SK-N-SH (cell line): ENCODE measurements around the gene ITGA8. TPM values are rescaled to one million over a fixed set of nuclear protein-coding genes. Genes with fewer than 3 reads are reported as not detected.

ENCODE experiments used
- CTCF ChIA-PET: fragments of 300-600, 350-600 bp; formaldehyde crosslinking; extraction: SDS; loops from one replicate; lab custom pipeline; 2021; lab: Yijun Ruan, JAX
- POLR2A ChIA-PET: fragments of 350-600 bp; sonication (Branson Sonifier 250); formaldehyde crosslinking; extraction: SDS; loops from one replicate; lab custom pipeline; 2020; ENCODE audit warnings: antibody characterized with exemption, inconsistent platforms; lab: Yijun Ruan, JAX
- DNase-seq: peaks from one replicate; pipeline ENCODE4 v3.0.0; 2012
- H2AFZ ChIP-seq: fragments of 200-600 bp; sonication (generic); 2 replicates; pipeline ENCODE4 v1.8.1; 2016; ENCODE audit warnings: antibody characterized with exemption, mild to moderate bottlenecking, low read depth
- H3F3A ChIP-seq: fragments of 200-600 bp; sonication (generic); replicated peaks from 2 replicates; pipeline ENCODE3; 2016; ENCODE audit warnings: antibody characterized with exemption, mild to moderate bottlenecking; ENCODE audit not compliant: insufficient read depth
- H3K27ac ChIP-seq, 2 experiments: fragments of 200-500 bp in 1 of 2; fragments of 200-600 bp in 1 of 2; sonication (Bioruptor generic) in 1 of 2; sonication (generic), shearing (Covaris generic) in 1 of 2; 2 replicates each; pipeline versions ENCODE4 v1.5.1 to v1.6.1; 2014 to 2016; ENCODE audit warnings: low read depth in 2 of 2, inconsistent platforms in 1 of 2, low read length in 1 of 2, mild to moderate bottlenecking in 1 of 2, mixed read lengths in 1 of 2
- H3K27me3 ChIP-seq: fragments of 200-600 bp; sonication (generic), shearing (Covaris generic); 2 replicates; pipeline ENCODE4 v1.6.1; 2016; ENCODE audit warnings: mixed run types; ENCODE audit not compliant: insufficient read depth
- H3K36me3 ChIP-seq, 2 experiments: fragments of 200-500 bp in 1 of 2; fragments of 200-600 bp in 1 of 2; sonication (Bioruptor generic) in 1 of 2; sonication (generic) in 1 of 2; replicated peaks in 1 of 2; 2 replicates each; pipeline versions ENCODE3 to v1.5.1; 2014 to 2016; ENCODE audit warnings: low read length in 1 of 2, mild to moderate bottlenecking in 1 of 2; ENCODE audit not compliant: insufficient read depth in 2 of 2, control insufficient read depth in 1 of 2
- H3K4me1 ChIP-seq, 2 experiments: fragments of 200-500 bp in 1 of 2; fragments of 200-600 bp in 1 of 2; sonication (Bioruptor generic) in 1 of 2; sonication (generic), shearing (Covaris generic) in 1 of 2; 2 replicates each; pipeline versions ENCODE4 v1.5.1 to v1.6.1; 2014 to 2016; ENCODE audit warnings: low read depth in 1 of 2, low read length in 1 of 2, mixed run types in 1 of 2; ENCODE audit not compliant: insufficient read depth in 2 of 2, control insufficient read depth in 1 of 2
- H3K4me2 ChIP-seq: fragments of 200-600 bp; sonication (generic), shearing (Covaris generic); 2 replicates; pipeline ENCODE4 v1.6.1; 2017; ENCODE audit warnings: mixed run types
- H3K4me3 ChIP-seq, 2 experiments: fragments of 200-500 bp in 1 of 2; fragments of 200-600 bp in 1 of 2; sonication (Bioruptor generic) in 1 of 2; sonication (generic), shearing (Covaris generic) in 1 of 2; 2 replicates each; pipeline versions ENCODE4 v1.5.1 to v1.8.1; 2014 to 2016; ENCODE audit warnings: low read depth in 2 of 2, inconsistent platforms in 1 of 2, low read length in 1 of 2, mild to moderate bottlenecking in 1 of 2, mixed read lengths in 1 of 2, moderate library complexity in 1 of 2
- H3K79me2 ChIP-seq: fragments of 200-600 bp; sonication (generic); 2 replicates; pipeline ENCODE4 v1.8.1; 2017; ENCODE audit warnings: mild to moderate bottlenecking; ENCODE audit not compliant: insufficient read depth
- H3K9ac ChIP-seq: fragments of 200-600 bp; sonication (generic); 2 replicates; pipeline ENCODE4 v1.6.1; 2017; ENCODE audit warnings: mixed run types
- H3K9me2 ChIP-seq: fragments of 200-600 bp; sonication (generic); 2 replicates; pipeline ENCODE4 v1.6.1; 2017; ENCODE audit warnings: mixed run types
- H3K9me3 ChIP-seq: fragments of 200-600 bp; sonication (generic); 2 replicates; pipeline ENCODE4 v1.6.1; 2017; ENCODE audit warnings: mixed run types, mild to moderate bottlenecking, moderate library complexity
- H4K20me1 ChIP-seq: fragments of 200-600 bp; sonication (generic); 2 replicates; pipeline ENCODE4 v1.6.1; 2017; ENCODE audit warnings: mild to moderate bottlenecking, mixed run types; ENCODE audit not compliant: insufficient read depth
- CHD2 ChIP-seq: fragments of 150-350 bp; IDR thresholded peaks from 2 replicates; pipeline ENCODE4 v1.6.1; 2018; ENCODE audit warnings: low read length; ENCODE audit not compliant: partially characterized antibody
- ELF1 ChIP-seq: IDR thresholded peaks from 2 replicates; pipeline ENCODE4 v1.4.0; 2012
- FOSL2 ChIP-seq: IDR thresholded peaks from 2 replicates; pipeline ENCODE4 v1.4.0; 2012; ENCODE audit warnings: low read depth, mild to moderate bottlenecking, moderate library complexity, borderline replicate concordance
- FOXJ3 ChIP-seq: sonication (generic); formaldehyde crosslinking; IDR thresholded peaks from 2 replicates; pipeline ENCODE4 v1.5.1; 2020; ENCODE audit warnings: mild to moderate bottlenecking, missing genetic modification reagents
- GABPA ChIP-seq: IDR thresholded peaks from 2 replicates; pipeline ENCODE4 v1.4.0; 2012; ENCODE audit warnings: low read depth, mild to moderate bottlenecking
- GATA2 ChIP-seq: sonication (generic); formaldehyde crosslinking; IDR thresholded peaks from 2 replicates; pipeline ENCODE4 v1.5.0; 2020; ENCODE audit warnings: mild to moderate bottlenecking, missing genetic modification reagents
- MEF2A ChIP-seq: IDR thresholded peaks from 2 replicates; pipeline ENCODE4 v1.4.0; 2012; ENCODE audit warnings: low read depth, borderline replicate concordance
- NFIC ChIP-seq: IDR thresholded peaks from 2 replicates; pipeline ENCODE4 v1.4.0; 2012; ENCODE audit warnings: borderline replicate concordance
- NRF1 ChIP-seq: IDR thresholded peaks from 2 replicates; pipeline ENCODE4 v1.6.1; 2012; ENCODE audit warnings: low read depth, mild to moderate bottlenecking, low read length
- RAD21 ChIP-seq: IDR thresholded peaks from 2 replicates; pipeline ENCODE4 v1.6.1; 2012; ENCODE audit warnings: mild to moderate bottlenecking, low read length
- RCOR1 ChIP-seq: fragments of 150-350 bp; IDR thresholded peaks from 2 replicates; pipeline ENCODE4 v1.6.1; 2017; ENCODE audit warnings: antibody characterized with exemption, low read length
- REST ChIP-seq: IDR thresholded peaks from 2 replicates; pipeline ENCODE4 v1.6.1; 2012; ENCODE audit warnings: mild to moderate bottlenecking, low read depth, low read length, moderate library complexity
- RFX5 ChIP-seq: IDR thresholded peaks from 2 replicates; pipeline ENCODE4 v1.6.1; 2012; ENCODE audit warnings: mild to moderate bottlenecking, improper control_type of control experiment, low read length
- RXRA ChIP-seq: IDR thresholded peaks from 2 replicates; pipeline ENCODE4 v1.4.0; 2012; ENCODE audit warnings: low read depth, mild to moderate bottlenecking, borderline replicate concordance
- TCF12 ChIP-seq: IDR thresholded peaks from 2 replicates; pipeline ENCODE4 v1.4.0; 2012
- WGBS: methylation state at CpG from one replicate; pipeline ENCODE4 v1.1.6; 2017; ENCODE audit warnings: low lambda C conversion rate; 5-methylcytosine and 5-hydroxymethylcytosine counted together
- polyA plus RNA-seq, 3 experiments: library from polyadenylated mRNA; depleted of rRNA; stranded (reverse); fragments of >200 nt; gene quantifications; 2 replicates each; pipeline ENCODE4 v1.2.3, GENCODE V29; 2012
- TF ChIP-seq, protein P1 (sequence below): fragments of 200-600 bp; sonication (generic); IDR thresholded peaks from 2 replicates; pipeline ENCODE4 v1.6.1; 2017; ENCODE audit warnings: antibody characterized with exemption, mild to moderate bottlenecking, moderate library complexity

ITGA8 gene
- polyA plus RNA-seq, 1 of the 3 experiments (the other 2 are of a cell fraction): not detected

GRCh38 chr10:15484128-15484527 lies 235.6 kb downstream of the ITGA8 start:
- ChIA-PET CTCF (interaction anchor here (1.6 kb wide), 1 partner anchor 45 kb away, joined by 7 read pairs; no protein-coding TSS in a partner anchor), POLR2A (no interaction called here)
- no peak overlapping the region for H3K9ac ChIP-seq
- H3F3A ChIP-seq: no peaks in the 10 kb centered on the region
- H3K4me2 ChIP-seq: no peak overlapping the region
- WGBS: 6% methylated on average over 3 of the region's 3 CpGs
- H3K79me2 ChIP-seq: no peaks in the 10 kb centered on the region
- peaks cover 0 to 8% of the 10 kb centered on the region in 2 experiments; a peak in 1 of 4 replicates for H3K4me1 ChIP-seq
- H3K27me3 ChIP-seq: no peaks in the 10 kb centered on the region; the same call in 1 of the 2 replicates
- H3K9me3 ChIP-seq: no peaks in the 10 kb centered on the region
- no peaks in the 10 kb centered on the region for H3K36me3 ChIP-seq
- H3K9me2 ChIP-seq: no peaks in the 10 kb centered on the region
- no peak overlapping the region for H3K4me3 ChIP-seq
- TF ChIP-seq CHD2: no peak
- TF ChIP-seq GABPA: no peak
- no peak for TF ChIP-seq FOSL2
- TF ChIP-seq, protein P1, sequence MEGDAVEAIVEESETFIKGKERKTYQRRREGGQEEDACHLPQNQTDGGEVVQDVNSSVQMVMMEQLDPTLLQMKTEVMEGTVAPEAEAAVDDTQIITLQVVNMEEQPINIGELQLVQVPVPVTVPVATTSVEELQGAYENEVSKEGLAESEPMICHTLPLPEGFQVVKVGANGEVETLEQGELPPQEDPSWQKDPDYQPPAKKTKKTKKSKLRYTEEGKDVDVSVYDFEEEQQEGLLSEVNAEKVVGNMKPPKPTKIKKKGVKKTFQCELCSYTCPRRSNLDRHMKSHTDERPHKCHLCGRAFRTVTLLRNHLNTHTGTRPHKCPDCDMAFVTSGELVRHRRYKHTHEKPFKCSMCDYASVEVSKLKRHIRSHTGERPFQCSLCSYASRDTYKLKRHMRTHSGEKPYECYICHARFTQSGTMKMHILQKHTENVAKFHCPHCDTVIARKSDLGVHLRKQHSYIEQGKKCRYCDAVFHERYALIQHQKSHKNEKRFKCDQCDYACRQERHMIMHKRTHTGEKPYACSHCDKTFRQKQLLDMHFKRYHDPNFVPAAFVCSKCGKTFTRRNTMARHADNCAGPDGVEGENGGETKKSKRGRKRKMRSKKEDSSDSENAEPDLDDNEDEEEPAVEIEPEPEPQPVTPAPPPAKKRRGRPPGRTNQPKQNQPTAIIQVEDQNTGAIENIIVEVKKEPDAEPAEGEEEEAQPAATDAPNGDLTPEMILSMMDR: no peak
- TF ChIP-seq RAD21: no peak
- no peak for TF ChIP-seq TCF12
- no peak for TF ChIP-seq ELF1
- no peak for TF ChIP-seq RFX5
- no peak for TF ChIP-seq GATA2 (CRISPR knock-in tag)
- TF ChIP-seq REST: no peak
- TF ChIP-seq MEF2A: no peak
- no peak for TF ChIP-seq RXRA
- TF ChIP-seq NRF1: no peak
- no peak for TF ChIP-seq NFIC
- TF ChIP-seq FOXJ3 (CRISPR knock-in tag): no peak
- TF ChIP-seq RCOR1: no peak
- TF ChIP-seq, all 33 proteins: peak for 0
- Histone ChIP-seq H3K27ac (no peak overlapping the region), H4K20me1 (no peaks in the 10 kb centered on the region), H2AFZ (no peak overlapping the region)
- DNase-seq: no peak
